Epithelial cell of esophagus (primary cell): ENCODE data around the gene EVC.

Experiments
- DNase-seq: peaks from one replicate; pipeline ENCODE4 v3.0.0; 2010; ENCODE audit warnings: low read depth
- H3K4me3 ChIP-seq: 2 replicates; pipeline ENCODE4 v1.5.1; 2011; ENCODE audit warnings: mild to moderate bottlenecking, low read length, control low read depth
- CTCF ChIP-seq: IDR thresholded peaks from 2 replicates; pipeline ENCODE4 v1.5.1; 2011; ENCODE audit warnings: low read depth, mild to moderate bottlenecking, low read length, control low read depth, inconsistent platforms; ENCODE audit not compliant: insufficient read depth; ENCODE audit errors: missing control alignments

EVC gene

DNA sequence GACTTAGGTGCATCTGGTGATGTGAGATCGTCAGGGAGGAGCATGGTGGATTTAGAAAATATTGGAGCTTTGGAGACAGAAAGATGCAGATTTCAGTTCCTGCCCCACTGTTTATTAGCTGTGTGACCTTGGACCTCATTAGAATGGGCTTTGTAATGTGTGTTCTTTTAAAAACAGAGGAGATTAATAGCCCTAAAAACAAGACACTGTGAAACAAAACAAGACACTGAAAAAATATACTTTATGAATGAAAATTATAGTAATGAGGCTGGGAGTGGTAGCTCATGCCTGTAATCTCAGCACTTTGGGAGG is 79.5 kb downstream of the EVC start:
- H3K4me3 ChIP-seq, result no peak overlapping the region
- no peak for DNase-seq
- no peak for TF ChIP-seq CTCF

GRCh38 chr4:5791654-5792053 is 80.7 kb downstream of the EVC start:
- TF ChIP-seq CTCF, result no peak
- DNase-seq, result no peak

GRCh38 chr4:5793514-5793913 is 82.5 kb downstream of the EVC start:
- TF ChIP-seq CTCF, result no peak
- no peak overlapping the region for H3K4me3 ChIP-seq
- DNase-seq, result no peak

More at GRCh38 chr4:5791654-5792053, 80.7 kb downstream of the EVC start:
- H3K4me3 ChIP-seq, result no peak overlapping the region

DNA sequence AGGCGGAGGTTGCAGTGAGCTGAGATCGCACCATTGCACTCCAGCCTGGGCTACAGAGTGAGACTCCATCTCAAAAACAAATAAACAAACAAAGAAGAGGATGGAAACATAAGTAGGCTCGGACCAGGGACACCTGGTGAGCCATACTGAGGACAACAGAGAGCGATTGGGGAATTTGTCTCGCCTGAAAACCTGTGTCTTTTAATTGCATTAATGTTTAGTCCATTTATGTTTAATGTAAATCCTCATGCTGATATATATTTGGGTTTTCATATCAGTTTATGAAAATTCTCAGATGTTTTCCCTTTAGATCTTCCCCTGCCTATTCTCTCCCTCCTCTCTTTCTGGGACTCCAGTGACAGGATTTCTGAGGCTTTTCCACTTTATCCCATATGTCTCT is 84.6 kb downstream of the EVC start:
- H3K4me3 ChIP-seq, result no peak overlapping the region
- DNase-seq, result no peak
- TF ChIP-seq CTCF, result no peak

DNA sequence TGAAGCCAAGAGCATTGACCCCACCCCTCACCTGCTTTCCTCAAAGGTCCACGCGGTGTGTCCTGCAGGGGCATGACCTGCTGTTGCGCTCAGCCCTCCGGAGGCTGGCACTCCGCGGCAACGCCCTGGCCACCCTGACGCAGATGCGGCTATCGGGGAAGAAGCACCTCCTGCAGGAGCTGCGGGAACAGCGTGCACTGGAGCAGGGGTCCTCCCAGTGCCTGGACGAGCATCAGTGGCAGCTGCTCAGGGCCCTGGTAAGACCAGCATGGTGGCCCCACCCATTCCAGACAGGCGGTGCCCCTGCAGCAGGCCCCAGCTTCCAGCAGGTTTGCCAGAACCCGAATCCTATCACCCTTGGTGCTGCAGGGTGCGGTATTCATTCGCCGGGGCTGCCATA is 86.0 kb downstream of the EVC start:
- no peak overlapping the region for H3K4me3 ChIP-seq
- TF ChIP-seq CTCF, result no peak
- DNase-seq, result no peak

DNA sequence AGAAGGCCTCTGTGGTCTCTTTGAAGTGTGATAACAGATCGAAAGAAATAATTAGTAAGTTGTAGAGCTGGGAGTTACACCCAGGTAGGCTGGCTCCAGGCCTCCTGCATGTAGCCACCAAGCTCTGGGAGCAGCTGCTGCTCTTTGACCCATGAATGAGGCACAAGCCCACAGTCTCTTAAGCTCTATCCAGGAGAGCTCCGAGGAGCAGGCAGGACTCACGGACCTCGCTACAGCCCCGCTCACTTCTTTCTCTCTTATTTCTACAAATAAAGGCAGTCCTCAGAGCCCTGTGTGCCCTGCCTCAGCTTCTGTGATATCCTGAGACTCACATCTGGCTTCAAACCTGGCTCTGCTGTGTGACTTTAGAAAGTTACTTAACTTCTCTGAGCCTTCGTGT is 86.9 kb downstream of the EVC start:
- no peak overlapping the region for H3K4me3 ChIP-seq
- no peak for TF ChIP-seq CTCF
- no peak for DNase-seq

- no peak for DNase-seq
- no peak overlapping the region for H3K4me3 ChIP-seq
- TF ChIP-seq CTCF, result no peak
These were observed 87.5 kb downstream of the EVC start for GRCh38 chr4:5798462-5798861.
